HG02943 (cell line): Measurements from ENCODE around the gene PCDHA4.
"Not testable (repeated sequence)": the region's sequence is repeated elsewhere in the genome, so short reads cannot be mapped to it uniquely, and the experiment has no call there.

Experiments used
- ATAC-seq: cut with Tn5 transposase; IDR thresholded peaks from one replicate; pipeline ENCODE4 v1.9.1; 2021; ENCODE audit warnings: mild to moderate bottlenecking, low read depth, moderate library complexity; ENCODE audit not compliant: unreplicated experiment

Gene PCDHA4

GRCh38 chr5:140821375-140822280, 14.8 kb downstream of the PCDHA4 start, which contains the start of gene PCDHA5:
PCDHA5 (plus strand) TSS chr5:140821613.
- no peak for ATAC-seq

- no peak for ATAC-seq
These were observed 15.4 kb downstream of the PCDHA4 start for GRCh38 chr5:140822281-140822629.

DNA sequence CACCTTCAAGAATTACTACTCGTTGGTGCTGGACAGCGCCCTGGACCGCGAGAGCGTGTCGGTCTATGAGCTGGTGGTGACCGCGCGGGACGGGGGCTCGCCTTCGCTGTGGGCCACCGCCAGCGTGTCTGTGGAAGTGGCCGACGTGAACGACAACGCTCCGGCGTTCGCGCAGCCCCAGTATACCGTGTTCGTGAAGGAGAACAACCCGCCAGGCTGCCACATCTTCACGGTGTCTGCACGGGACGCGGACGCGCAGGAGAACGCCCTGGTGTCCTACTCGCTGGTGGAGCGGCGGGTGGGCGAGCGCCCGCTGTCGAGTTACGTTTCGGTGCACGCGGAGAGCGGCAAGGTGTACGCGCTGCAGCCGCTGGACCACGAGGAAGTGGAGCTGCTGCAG, 16.1 kb downstream of the PCDHA4 start:
- ATAC-seq: not testable (repeated sequence)

DNA sequence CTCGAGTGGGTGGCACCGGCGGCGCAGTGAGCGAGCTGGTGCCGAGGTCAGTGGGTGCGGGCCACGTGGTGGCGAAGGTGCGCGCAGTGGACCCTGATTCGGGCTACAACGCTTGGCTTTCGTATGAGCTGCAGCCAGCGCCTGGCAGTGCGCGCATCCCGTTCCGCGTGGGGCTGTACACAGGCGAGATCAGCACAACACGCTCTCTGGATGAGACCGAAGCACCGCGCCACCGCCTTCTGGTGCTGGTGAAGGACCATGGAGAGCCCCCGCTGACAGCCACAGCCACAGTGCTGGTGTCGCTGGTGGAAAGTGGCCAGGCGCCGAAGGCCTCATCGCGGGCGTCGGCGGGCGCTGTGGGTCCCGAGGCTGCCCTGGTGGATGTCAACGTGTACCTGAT, 16.6 kb downstream of the PCDHA4 start:
- ATAC-seq: no peak

- ATAC-seq: no peak
These were observed 21.0 kb downstream of the PCDHA4 start, which contains the start of gene PCDHA6 for GRCh38 chr5:140827704-140828361. PCDHA6 (plus strand) TSS chr5:140827960; CDS start chr5:140828092, 132 bp downstream.

DNA sequence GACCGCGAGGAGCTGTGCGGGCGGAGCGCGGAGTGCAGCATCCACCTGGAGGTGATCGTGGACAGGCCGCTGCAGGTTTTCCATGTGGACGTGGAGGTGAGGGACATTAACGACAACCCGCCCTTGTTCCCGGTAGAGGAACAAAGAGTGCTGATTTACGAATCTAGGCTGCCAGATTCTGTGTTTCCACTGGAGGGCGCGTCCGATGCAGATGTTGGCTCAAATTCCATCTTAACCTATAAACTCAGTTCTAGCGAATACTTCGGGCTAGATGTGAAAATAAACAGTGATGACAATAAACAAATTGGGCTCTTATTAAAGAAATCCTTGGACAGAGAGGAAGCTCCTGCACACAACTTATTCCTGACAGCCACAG, 21.5 kb downstream of the PCDHA4 start:
- no peak for ATAC-seq

- not testable (repeated sequence) for ATAC-seq
These were observed 22.9 kb downstream of the PCDHA4 start for GRCh38 chr5:140829511-140830501.

- ATAC-seq: no peak
These were observed 27.1 kb downstream of the PCDHA4 start, which contains the start of gene PCDHA7 for GRCh38 chr5:140833993-140834392. PCDHA7 (plus strand) TSS chr5:140834269; CDS start chr5:140834384, 115 bp downstream.

GRCh38 chr5:140834439-140835008, 27.7 kb downstream of the PCDHA4 start:
- not testable (repeated sequence) for ATAC-seq

DNA sequence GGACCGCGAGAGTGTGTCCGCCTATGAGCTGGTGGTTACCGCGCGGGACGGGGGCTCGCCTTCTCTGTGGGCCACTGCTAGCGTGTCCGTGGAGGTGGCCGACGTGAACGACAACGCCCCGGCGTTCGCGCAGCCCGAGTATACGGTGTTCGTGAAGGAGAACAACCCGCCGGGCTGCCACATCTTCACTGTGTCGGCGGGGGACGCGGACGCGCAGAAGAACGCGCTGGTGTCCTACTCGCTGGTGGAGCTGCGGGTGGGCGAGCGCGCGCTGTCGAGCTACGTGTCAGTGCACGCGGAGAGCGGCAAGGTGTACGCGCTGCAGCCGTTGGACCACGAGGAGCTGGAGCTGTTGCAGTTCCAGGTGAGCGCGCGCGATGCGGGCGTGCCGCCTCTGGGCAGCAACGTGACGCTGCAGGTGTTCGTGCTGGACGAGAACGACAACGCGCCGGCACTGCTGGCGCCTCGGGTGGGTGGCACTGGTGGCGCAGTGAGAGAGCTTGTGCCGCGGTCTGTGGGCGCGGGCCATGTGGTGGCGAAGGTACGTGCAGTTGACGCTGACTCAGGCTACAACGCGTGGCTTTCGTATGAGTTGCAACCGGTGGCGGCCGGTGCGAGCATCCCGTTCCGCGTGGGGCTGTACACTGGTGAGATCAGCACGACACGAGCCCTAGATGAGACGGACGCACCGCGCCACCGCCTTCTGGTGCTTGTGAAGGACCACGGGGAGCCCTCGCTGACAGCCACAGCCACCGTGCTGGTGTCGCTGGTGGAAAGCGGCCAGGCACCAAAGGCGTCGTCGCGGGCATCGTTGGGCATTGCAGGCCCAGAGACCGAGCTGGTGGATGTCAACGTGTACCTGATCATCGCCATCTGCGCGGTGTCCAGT, 29.0 kb downstream of the PCDHA4 start:
- no peak for ATAC-seq

- no peak for ATAC-seq
These were observed 34.4 kb downstream of the PCDHA4 start, which contains the start of gene PCDHA8 for GRCh38 chr5:140840978-140841962. PCDHA8 (plus strand) TSS chr5:140841187; CDS start chr5:140841322, 135 bp downstream.

DNA sequence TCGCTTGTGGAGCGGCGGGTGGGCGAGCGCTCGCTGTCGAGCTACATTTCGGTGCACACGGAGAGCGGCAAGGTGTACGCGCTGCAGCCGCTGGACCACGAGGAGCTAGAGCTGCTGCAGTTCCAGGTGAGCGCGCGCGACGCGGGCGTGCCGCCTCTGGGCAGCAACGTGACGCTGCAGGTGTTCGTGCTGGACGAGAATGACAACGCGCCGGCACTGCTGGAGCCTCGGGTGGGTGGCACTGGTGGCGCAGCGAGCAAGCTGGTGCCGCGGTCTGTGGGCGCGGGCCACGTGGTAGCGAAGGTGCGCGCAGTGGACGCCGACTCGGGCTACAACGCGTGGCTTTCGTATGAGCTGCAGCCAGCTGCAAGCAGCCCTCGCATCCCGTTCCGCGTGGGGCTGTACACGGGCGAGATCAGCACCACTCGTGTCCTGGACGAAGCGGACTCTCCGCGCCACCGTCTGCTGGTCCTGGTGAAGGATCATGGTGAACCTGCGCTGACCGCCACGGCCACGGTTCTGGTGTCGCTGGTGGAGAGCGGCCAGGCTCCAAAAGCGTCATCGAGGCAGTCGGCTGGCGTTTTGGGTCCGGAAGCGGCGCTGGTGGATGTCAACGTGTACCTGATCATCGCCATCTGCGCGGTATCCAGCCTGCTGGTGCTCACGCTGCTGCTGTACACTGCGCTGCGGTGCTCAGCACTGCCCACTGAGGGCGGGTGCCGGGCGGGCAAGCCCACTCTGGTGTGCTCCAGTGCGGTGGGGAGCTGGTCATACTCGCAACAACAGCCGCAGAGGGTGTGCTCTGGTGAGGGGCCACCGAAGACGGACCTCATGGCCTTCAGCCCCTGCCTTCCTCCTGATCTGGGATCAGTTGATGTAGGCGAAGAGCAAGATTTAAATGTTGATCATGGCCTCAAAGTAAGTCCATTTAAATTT, 36.2 kb downstream of the PCDHA4 start:
- no peak for ATAC-seq

DNA sequence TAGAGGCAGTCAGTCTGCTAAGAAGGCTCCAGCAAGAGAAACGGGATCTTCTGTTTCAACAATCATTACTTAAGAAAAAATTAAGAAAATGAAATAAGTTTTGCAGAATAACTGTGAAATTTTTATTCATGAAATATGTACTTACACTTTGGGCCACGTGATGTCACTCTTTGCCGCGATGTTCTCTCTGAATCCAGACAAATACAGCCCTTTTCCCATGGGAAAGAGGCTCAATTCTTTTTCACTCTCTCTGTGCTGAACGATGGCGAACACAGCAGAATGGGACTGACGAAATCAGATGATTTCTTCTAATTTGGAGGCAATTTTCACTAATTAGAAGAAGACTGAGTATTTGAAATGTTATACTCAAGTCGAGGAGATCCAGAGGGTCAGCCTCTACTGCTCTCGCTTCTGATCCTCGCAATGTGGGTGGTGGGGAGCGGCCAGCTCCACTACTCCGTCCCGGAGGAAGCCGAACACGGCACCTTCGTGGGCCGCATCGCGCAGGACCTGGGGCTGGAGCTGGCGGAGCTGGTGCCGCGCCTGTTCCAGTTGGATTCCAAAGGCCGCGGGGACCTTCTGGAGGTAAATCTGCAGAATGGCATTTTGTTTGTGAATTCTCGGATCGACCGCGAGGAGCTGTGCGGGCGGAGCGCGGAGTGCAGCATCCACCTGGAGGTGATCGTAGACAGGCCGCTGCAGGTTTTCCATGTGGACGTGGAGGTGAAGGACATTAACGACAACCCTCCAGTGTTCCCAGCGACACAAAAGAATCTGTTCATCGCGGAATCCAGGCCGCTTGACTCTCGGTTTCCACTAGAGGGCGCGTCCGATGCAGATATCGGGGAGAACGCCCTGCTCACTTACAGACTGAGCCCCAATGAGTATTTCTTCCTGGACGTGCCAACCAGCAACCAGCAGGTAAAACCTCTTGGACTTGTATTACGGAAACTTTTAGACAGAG, 41.6 kb downstream of the PCDHA4 start, which contains the start of gene PCDHA9:
Gene PCDHA9 (plus strand): TSS at position 244 of the 964 bp plus-strand sequence. CDS start 114 bp downstream, at position 358.
- ATAC-seq: not testable (repeated sequence)

GRCh38 chr5:140849831-140850634, 43.2 kb downstream of the PCDHA4 start:
- not testable (repeated sequence) for ATAC-seq
